ENCODE results near the gene FLAD1. TPM values are rescaled to one million over a fixed set of nuclear protein-coding genes. Genes with fewer than 3 reads are reported as not detected.

Gene FLAD1
- polyA plus RNA-seq, 5 donors, result 27.1 to 33.6 (median 28.1) TPM

- DNase-seq, result no peak
These were observed 51.4 kb downstream of the FLAD1 start for GRCh38 chr1:155034318-155035208.

- no peak for DNase-seq
These were observed 52.8 kb downstream of the FLAD1 start for GRCh38 chr1:155035936-155036335.

- no peak for DNase-seq
These were observed 53.9 kb downstream of the FLAD1 start for GRCh38 chr1:155037043-155037442.

GRCh38 chr1:155037851-155038441 lies 54.8 kb downstream of the FLAD1 start:
- no peak for DNase-seq

GRCh38 chr1:155038602-155039307 lies 55.6 kb downstream of the FLAD1 start:
- DNase-seq, result no peak

GRCh38 chr1:155039308-155039669 lies 56.1 kb downstream of the FLAD1 start:
- DNase-seq, result no peak

GRCh38 chr1:155040358-155041093 lies 57.4 kb downstream of the FLAD1 start:
- DNase-seq, result no peak

Other genes with a start within 250 kb of the FLAD1 start
- 1 to 10 TPM; 1.8 to 3.2 (median 2.3) TPM for gene KCNN3, start 113.1 kb upstream of the FLAD1 start, polyA plus RNA-seq (ENCODE audit: insufficient read depth in 1 of 5, insufficient read length in 5 of 5, low replicate concordance in 1 of 5)
- gene PMVK, start 46.6 kb upstream of the FLAD1 start, polyA plus RNA-seq (ENCODE audit: insufficient read depth in 1 of 5, insufficient read length in 5 of 5, low replicate concordance in 1 of 5), result 10 to 100 TPM; 26.2 to 39.4 (median 29.5) TPM
- 10 to 100 TPM; 62.9 to 88.3 (median 77.0) TPM for gene PBXIP1, start 27.2 kb upstream of the FLAD1 start, polyA plus RNA-seq (ENCODE audit: insufficient read depth in 1 of 5, insufficient read length in 5 of 5, low replicate concordance in 1 of 5)
- 10 to 100 TPM; 32.9 to 42.8 (median 40.9) TPM for gene PYGO2, start 21.6 kb upstream of the FLAD1 start, polyA plus RNA-seq (ENCODE audit: insufficient read depth in 1 of 5, insufficient read length in 5 of 5, low replicate concordance in 1 of 5)
- 100 to 1,000 TPM; 121 to 136 (median 123) TPM for gene SHC1, start 12.6 kb upstream of the FLAD1 start, polyA plus RNA-seq (ENCODE audit: insufficient read depth in 1 of 5, insufficient read length in 5 of 5, low replicate concordance in 1 of 5)
- 100 to 1,000 TPM in 3 of 5 donors, 10 to 100 TPM in 2; 85.1 to 149 (median 115) TPM for gene CKS1B, start 8.7 kb upstream of the FLAD1 start, polyA plus RNA-seq (ENCODE audit: insufficient read depth in 1 of 5, insufficient read length in 5 of 5, low replicate concordance in 1 of 5)
- gene LENEP, start 10.2 kb downstream of the FLAD1 start, polyA plus RNA-seq (ENCODE audit: insufficient read depth in 1 of 5, insufficient read length in 5 of 5, low replicate concordance in 1 of 5), result 1 to 10 TPM in 1 of 5 donors, under 1 TPM in 4; 0.46 to 1.2 (median 0.66) TPM
- 10 to 100 TPM; 10.7 to 26.3 (median 18.8) TPM for gene ZBTB7B, start 19.5 kb downstream of the FLAD1 start, polyA plus RNA-seq (ENCODE audit: insufficient read depth in 1 of 5, insufficient read length in 5 of 5, low replicate concordance in 1 of 5)
- 1 to 10 TPM; 1.6 to 2.7 (median 2.4) TPM for gene DCST2, start 50.4 kb downstream of the FLAD1 start, polyA plus RNA-seq (ENCODE audit: insufficient read depth in 1 of 5, insufficient read length in 5 of 5, low replicate concordance in 1 of 5)
- under 1 TPM; 0.34 to 0.69 (median 0.53) TPM for gene DCST1, start 50.5 kb downstream of the FLAD1 start, polyA plus RNA-seq (ENCODE audit: insufficient read depth in 1 of 5, insufficient read length in 5 of 5, low replicate concordance in 1 of 5)
- gene ADAM15, start 68.0 kb downstream of the FLAD1 start, polyA plus RNA-seq (ENCODE audit: insufficient read depth in 1 of 5, insufficient read length in 5 of 5, low replicate concordance in 1 of 5), result 100 to 1,000 TPM in 1 of 5 donors, 10 to 100 TPM in 4; 50.0 to 103 (median 64.8) TPM
- 10 to 100 TPM; 16.0 to 25.3 (median 23.3) TPM for gene EFNA4, start 80.4 kb downstream of the FLAD1 start, polyA plus RNA-seq (ENCODE audit: insufficient read depth in 1 of 5, insufficient read length in 5 of 5, low replicate concordance in 1 of 5)
- gene EFNA3, start 95.5 kb downstream of the FLAD1 start, polyA plus RNA-seq (ENCODE audit: insufficient read depth in 1 of 5, insufficient read length in 5 of 5, low replicate concordance in 1 of 5), result 1 to 10 TPM; 2.9 to 5.6 (median 4.3) TPM
- 100 to 1,000 TPM in 2 of 5 donors, 10 to 100 TPM in 3; 94.5 to 116 (median 96.8) TPM for gene EFNA1, start 144.5 kb downstream of the FLAD1 start, polyA plus RNA-seq (ENCODE audit: insufficient read depth in 1 of 5, insufficient read length in 5 of 5, low replicate concordance in 1 of 5)
- gene SLC50A1, start 152.5 kb downstream of the FLAD1 start, polyA plus RNA-seq (ENCODE audit: insufficient read depth in 1 of 5, insufficient read length in 5 of 5, low replicate concordance in 1 of 5), result 10 to 100 TPM; 32.7 to 41.6 (median 37.3) TPM
- 10 to 100 TPM; 19.1 to 37.1 (median 26.6) TPM for gene DPM3, start 157.2 kb downstream of the FLAD1 start, polyA plus RNA-seq (ENCODE audit: insufficient read depth in 1 of 5, insufficient read length in 5 of 5, low replicate concordance in 1 of 5)
- gene KRTCAP2, start 190.0 kb downstream of the FLAD1 start, polyA plus RNA-seq (ENCODE audit: insufficient read depth in 1 of 5, insufficient read length in 5 of 5, low replicate concordance in 1 of 5), result 100 to 1,000 TPM; 103 to 120 (median 117) TPM
- gene TRIM46, start 190.5 kb downstream of the FLAD1 start, polyA plus RNA-seq (ENCODE audit: insufficient read depth in 1 of 5, insufficient read length in 5 of 5, low replicate concordance in 1 of 5), result 1 to 10 TPM; 2.9 to 5.6 (median 4.3) TPM
- 10 to 100 TPM; 37.5 to 47.0 (median 42.8) TPM for gene THBS3, start 224.6 kb downstream of the FLAD1 start, polyA plus RNA-seq (ENCODE audit: insufficient read depth in 1 of 5, insufficient read length in 5 of 5, low replicate concordance in 1 of 5)
- gene MTX1, start 225.4 kb downstream of the FLAD1 start, polyA plus RNA-seq (ENCODE audit: insufficient read depth in 1 of 5, insufficient read length in 5 of 5, low replicate concordance in 1 of 5), result 10 to 100 TPM; 27.8 to 38.3 (median 32.0) TPM

Measured in right lung (tissue), 5 donors.